Glomerular endothelial cell (primary cell): ENCODE results near the gene NPLOC4. TPM values are rescaled to one million over a fixed set of nuclear protein-coding genes. Genes with fewer than 3 reads are reported as not detected.

Experiments used
- DNase-seq: peaks from one replicate; pipeline ENCODE4 v3.0.0-alpha.2; 2011; ENCODE audit warnings: low read depth, low spot score; ENCODE audit errors: extremely low read depth
- total RNA-seq: library from RNA; depleted of rRNA; stranded (reverse); fragments of >200 nt; gene quantifications from 2 replicates; pipeline ENCODE4 v1.2.3, GENCODE V29; 2015

The NPLOC4 gene
- total RNA-seq, 1 donor from 2014 or later: 111 TPM

DNA sequence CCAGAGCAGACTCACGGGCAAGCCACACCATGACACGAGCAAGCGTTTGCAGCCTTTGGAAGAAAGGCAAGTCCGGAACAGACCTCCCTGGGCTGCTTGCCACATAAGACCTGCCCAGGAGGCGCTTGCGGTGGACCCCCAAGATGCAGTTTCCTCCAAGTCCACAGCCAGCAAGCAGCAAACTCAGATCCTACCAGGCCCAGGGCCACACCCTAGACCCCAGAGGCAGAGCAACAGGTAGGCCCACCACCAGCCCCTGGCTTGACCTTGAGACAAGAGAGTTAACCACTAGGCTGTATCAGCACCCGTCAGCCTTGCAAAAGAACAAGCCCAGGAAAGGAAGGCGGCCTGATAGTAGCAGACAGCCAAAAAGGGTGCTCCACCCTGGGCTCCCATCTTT lies 87.1 kb downstream of the NPLOC4 start:
- DNase-seq: no peak

DNA sequence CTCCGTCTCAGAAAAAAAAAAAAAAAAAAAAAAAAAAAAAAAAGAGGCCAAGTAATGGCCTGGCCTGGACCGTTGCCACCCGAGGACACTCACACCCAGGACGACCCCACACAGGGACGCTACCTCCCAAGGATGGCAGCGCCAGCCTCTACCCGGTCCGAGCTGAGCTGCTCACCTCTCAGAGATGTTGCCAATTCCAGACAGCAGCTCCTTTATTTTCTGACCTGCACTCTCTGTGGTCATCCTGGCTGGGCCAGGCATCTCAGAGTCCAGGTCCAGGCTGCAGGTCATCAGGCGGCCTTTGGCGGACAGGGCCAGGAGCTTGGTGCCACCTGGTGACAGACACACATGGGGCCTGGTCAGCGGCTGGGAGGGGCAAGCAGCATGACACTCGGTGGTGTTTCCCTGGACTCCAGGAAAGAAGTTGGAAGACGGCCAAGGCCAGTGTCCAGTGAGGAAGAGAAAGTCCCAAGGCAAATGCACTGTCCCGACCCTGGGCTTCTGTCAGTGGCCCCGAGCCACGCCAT lies 87.8 kb downstream of the NPLOC4 start:
- DNase-seq: no peak

GRCh38 chr17:81547614-81547982 lies 89.3 kb downstream of the NPLOC4 start:
- no peak for DNase-seq

DNA sequence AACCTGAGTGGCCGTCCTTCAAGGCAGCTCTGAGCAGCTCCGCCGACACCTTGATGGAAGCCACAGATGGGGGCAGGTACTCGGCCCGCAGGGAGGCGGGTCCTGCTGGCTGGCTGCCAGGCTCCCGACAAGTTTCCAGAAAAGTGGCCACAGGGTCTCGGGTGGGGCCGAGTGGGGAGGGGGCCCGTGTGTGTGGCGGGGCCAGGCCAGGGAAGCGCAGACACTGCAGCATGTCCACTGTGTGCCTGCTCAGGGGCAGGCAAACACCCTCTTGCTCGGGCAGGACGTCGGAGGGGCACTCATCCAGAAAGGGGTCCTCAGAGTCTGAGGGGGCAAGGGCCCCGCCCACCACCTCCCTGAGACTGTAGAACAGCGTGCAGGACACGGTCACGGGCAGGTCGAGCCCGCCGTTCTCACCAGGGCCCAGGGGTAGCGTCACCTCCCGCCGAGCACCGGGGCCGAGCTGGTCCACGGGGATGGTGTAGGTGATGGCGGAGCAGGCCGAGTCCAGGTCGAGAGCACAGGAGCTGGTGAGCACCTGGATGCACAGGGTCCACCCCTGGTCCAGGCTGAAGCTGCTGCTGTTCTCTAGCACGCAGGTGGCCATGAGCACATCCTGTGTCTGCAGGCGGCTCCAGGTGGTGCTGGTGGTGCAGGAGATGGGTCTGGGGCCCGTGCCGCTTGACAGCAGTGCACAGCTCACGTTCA lies 89.9 kb downstream of the NPLOC4 start:
- no peak for DNase-seq

DNA sequence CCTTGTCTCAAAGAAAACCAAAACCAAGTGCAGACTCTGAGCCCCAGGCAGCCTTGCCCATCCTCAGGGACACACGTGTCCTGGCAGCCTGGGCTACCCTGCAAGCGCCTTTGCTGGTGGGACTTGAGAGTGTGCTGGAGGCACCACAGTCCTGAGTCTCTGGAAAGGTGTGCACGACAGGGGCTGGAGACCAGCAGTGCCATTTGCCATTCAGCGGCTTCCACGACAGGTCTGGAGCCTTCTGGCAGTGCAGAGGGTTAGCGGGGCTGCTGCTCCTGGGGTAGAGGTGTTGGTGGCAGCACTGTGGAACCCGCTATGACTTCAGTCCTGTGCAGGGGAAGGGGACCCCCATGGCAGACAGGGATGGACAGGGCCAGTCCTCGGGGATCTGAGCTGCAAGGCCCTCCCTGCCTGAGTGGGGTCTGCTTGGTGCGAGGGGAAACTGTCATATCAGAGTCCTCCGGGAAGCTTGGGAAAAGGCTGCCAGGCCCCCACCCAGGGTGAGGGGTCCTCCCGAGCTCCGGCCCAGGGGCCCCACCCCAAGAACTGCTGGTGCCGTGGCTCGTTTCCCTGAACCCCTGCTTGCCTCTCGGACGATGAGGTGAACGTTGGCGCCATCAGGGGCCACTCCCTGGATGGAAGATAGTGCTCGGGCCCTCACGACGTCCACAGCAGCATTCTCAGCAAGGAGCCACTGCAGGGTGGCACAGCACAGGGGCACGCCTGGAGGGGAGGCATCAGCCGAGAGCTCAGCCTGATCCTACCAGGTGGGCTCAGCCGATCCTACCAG lies 91.6 kb downstream of the NPLOC4 start:
- DNase-seq: no peak

GRCh38 chr17:81544281-81544974 lies 92.5 kb downstream of the NPLOC4 start:
- DNase-seq: no peak

- no peak for DNase-seq
Measured at GRCh38 chr17:81543756-81544155, 93.2 kb downstream of the NPLOC4 start.

DNA sequence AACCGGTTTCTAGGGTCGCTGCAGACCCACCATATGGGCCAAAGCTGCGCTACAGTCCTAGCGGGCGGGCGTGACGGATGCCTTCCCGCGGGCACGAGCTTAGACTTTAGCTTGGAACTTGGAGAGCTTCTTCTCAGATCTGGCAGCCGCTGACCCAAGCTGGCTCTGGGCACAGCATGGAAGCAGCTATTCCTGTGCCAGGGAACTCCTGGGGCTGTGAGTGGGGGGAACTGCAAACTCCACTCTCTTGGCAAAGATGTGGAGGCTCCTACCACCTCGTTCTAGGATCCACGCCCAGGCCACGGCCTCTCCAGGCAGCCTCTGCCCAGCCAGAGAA lies 93.6 kb downstream of the NPLOC4 start:
- no peak for DNase-seq

GRCh38 chr17:81542431-81543338 lies 94.2 kb downstream of the NPLOC4 start:
- no peak for DNase-seq

DNA sequence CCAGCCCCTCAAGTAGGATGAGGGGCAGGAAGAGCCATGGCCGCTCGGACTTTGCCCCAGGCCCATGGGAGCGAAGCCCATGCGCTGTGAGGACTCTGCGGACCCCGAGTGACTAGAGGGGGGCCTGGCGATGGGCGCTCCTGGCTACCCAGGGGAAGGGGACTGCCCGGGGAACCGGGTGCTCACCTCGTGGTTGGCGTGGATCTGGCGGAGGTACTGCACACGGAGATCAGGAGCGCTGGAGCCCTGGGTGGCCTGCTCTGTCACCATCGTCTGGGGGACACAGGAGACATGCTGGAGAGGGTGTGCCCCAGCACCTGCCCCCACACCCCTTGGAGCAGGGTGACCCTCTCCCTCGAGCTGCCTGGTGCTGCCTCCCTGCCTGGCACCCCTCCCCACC lies 95.8 kb downstream of the NPLOC4 start:
- no peak for DNase-seq

DNA sequence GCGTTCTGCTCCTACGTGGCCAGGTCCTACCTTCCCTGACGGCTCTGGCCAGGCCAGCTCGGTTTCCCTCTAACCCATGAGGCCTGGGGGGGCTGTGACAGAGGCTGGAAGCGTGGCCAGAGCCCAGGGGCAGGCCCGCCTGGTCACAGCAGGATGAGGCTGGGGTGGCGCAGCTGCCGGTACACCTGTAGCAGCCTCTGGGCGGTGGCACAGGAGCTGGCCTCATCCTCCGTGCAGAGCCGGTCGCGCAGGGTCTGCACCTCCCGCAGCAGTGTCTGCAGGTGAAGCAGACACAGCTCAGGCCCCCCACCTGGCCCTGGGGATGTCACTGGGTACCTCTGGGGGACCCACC lies 96.3 kb downstream of the NPLOC4 start:
- no peak for DNase-seq

GRCh38 chr17:81539961-81540675 lies 96.8 kb downstream of the NPLOC4 start:
- no peak for DNase-seq

DNA sequence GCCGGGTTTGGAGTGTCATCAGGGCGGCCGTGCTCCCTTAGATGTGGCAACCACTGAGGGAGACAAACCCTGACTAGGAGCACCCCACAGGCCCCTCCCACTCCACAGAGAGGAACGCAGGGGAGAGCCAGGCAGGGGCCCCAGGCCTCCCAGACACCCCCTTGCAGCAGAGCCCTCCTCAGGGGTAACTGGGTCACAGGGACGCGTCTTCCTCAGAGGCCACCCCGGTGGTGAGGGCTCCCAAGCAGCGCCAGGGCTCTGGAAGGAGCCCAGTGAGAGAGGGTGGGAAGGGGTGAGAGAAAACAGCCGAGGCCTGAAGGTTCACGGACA lies 97.4 kb downstream of the NPLOC4 start:
- no peak for DNase-seq

DNA sequence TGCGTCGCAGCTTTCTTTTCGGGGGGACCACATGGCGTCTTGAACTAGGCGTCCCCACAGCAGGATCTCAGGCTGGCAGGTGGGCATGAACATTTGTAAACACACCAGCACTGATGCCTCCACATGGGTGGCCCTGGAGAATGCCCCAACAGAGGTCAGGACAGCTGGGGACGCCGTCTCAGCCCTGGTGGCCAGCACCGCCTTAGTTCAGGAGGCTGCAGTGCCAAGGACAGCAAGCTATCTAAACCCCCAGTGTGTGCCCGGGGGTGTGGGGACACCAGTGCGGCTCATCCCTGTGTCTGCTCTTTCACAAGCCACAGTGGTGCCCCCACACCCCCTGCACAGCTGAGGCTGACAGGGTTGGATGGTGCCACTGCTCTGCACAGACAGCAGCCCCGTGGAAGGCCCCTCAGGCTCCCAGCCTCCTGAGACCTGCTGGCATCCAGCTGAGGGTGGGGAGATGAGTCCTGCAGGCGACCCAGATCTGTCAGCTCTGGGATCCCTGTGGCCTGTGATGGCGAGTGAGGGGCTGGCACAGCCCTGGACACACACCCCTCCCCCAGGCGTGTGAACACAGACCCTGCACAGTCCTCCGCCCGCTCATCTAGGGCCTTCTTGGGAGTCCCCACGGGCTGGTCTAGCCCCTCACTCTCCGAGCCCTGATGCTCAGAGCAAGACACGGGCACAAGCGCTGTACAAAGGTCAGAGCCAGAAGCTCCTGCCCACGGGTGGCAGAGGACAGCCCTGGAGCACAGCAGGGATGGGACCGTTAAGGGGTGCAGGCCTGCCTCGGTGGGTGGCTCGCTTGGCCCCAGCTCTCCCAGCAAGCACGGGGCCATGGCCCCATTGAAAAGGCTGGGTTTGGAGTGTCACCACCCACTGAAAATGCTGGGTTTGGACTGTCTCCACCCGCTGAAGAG lies 98.0 kb downstream of the NPLOC4 start:
- DNase-seq: no peak

DNA sequence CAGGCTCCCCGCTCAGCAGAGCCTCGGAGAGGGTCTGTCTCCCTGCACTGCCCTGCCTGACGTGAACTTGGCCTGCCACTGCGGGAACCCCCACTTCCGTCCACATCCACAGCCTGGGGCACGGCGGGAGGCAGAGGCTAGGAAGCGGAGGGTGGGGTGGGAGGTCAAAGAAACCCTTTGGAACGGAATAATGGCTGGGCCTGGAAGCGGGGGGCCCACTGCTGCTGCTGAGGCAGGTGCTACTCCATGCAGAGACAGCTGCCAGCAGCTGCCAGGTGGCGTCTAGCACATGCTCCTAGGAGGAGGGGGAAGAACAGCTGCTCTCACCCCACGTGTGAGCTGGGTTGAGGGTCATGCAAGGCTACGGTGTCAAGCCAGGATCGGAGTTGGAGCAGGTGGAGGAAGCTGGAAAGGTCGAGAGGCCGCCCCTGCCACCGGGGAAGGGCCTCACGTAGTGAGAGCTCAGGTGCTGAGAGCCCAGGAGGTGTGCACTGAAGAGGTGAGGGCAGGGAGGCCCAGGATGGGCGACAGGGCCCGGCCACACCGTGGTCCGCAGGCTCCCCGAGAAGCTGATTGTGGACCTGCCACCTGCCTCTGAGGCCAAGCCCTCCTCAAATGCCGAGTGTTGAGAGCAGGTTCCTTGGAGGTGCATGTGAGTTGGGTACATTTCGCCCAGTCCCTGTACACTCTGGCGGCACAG lies 98.9 kb downstream of the NPLOC4 start:
- no peak for DNase-seq

DNA sequence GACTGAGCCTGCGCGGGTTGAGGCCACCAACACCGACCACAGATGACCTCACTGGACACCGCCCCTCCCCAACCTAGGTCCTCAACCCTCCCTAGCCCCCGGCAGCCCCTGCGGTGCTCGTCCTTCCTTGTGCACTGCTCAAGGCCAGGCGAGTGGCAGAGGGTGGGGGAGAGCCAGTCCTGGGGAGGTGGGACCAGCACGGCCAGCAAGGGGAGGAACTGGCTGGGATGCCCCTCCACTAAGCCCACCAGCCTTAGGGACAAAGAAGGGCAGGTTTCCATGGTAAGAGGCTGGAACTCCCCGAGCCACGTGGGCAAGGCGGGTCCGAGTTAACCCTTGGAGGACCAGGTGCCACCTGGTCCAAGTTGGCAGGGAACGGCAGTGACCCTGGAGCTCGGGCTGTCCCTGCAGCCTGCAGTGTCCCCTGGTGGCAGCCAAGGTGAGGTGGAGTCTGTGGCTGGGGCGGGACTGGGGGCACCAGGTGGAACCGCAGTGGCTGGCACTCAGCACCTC lies 99.5 kb downstream of the NPLOC4 start:
- DNase-seq: no peak

DNA sequence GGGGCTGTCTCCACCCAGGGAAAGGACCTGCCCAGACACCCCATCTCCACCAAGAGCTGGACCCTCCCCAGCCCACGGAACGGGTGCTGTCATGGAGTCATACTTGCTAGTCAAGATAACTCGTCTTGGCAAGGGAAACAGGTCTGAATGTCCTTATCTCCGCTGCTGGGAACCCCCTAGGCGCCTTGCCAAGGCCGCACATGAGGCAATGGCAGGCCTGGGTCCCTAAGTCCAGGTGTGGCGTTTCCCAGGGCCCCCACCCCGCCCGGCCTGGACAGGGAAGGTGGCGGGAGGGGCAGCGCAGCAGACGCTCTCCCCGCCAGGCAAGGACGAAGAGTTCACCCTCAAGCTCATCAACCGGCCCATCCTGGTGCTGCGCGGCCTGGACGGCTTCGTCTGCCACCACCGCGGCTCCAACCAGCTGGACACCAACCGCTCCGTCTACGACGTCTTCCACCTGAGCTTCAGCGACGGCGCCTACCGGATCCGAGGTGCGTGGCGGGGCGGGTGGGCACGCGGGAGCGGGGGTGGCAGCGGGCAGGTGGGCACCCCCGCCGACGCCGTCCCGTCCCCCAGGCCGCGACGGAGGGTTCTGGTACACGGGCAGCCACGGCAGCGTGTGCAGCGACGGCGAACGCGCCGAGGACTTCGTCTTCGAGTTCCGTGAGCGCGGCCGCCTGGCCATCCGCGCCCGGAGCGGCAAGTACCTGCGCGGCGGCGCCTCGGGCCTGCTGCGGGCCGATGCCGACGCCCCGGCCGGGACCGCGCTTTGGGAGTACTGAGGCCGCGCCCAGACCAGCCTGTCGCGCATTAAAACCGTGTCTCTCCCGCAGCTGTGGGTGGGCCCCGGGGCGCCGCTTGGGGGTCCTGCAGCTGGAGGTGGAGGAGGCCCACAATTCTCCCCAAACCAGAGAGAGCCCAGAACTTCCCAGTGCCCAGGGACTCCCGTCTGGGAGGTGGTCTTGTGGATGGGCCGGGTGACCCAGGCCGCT lies 100.3 kb downstream of the NPLOC4 start:
- no peak for DNase-seq
